Loucy (cell line): Measurements from ENCODE around the gene TMEM53.

Experiments
- H2AFZ ChIP-seq: fragments of 200-600 bp; sonication (generic); 2 replicates; pipeline ENCODE4 v1.6.0; 2016; ENCODE audit warnings: antibody characterized with exemption, mild to moderate bottlenecking, low read length, moderate library complexity
- H3F3A ChIP-seq: fragments of 200-600 bp; 2 replicates; pipeline ENCODE4 v1.6.0; 2016; ENCODE audit warnings: antibody characterized with exemption, low read depth, mild to moderate bottlenecking
- H3K27me3 ChIP-seq: fragments of 200-600 bp; sonication (generic); 2 replicates; pipeline ENCODE4 v1.6.1; 2014; ENCODE audit warnings: low read length, mild to moderate bottlenecking; ENCODE audit not compliant: insufficient read depth, poor library complexity, severe bottlenecking
- H3K36me3 ChIP-seq: fragments of 200-600 bp; sonication (generic); 2 replicates; pipeline ENCODE4 v1.6.1; 2016; ENCODE audit warnings: low read length; ENCODE audit not compliant: insufficient read depth
- H3K4me1 ChIP-seq: fragments of 200-600 bp; sonication (generic); 2 replicates; pipeline ENCODE4 v1.5.1; 2014; ENCODE audit warnings: low read length, mild to moderate bottlenecking; ENCODE audit not compliant: insufficient read depth, poor library complexity, severe bottlenecking
- H3K4me2 ChIP-seq: fragments of 200-600 bp; sonication (generic); 2 replicates; pipeline ENCODE4 v1.6.0; 2014; ENCODE audit warnings: antibody characterized with exemption, low read length, low read depth, mild to moderate bottlenecking; ENCODE audit not compliant: poor library complexity, severe bottlenecking
- H3K4me3 ChIP-seq: fragments of 200-600 bp; sonication (generic); 2 replicates; pipeline ENCODE4 v1.5.1; 2014; ENCODE audit warnings: low read length, mild to moderate bottlenecking, mixed read lengths; ENCODE audit not compliant: poor library complexity, severe bottlenecking
- H3K79me2 ChIP-seq: fragments of 200-600 bp; sonication (generic); 2 replicates; pipeline ENCODE4 v1.6.1; 2014; ENCODE audit warnings: low read length; ENCODE audit not compliant: insufficient read depth
- H3K9ac ChIP-seq: fragments of 200-600 bp; sonication (generic); 2 replicates; pipeline ENCODE4 v1.6.0; 2014; ENCODE audit warnings: mild to moderate bottlenecking, low read depth, low read length, moderate library complexity; ENCODE audit not compliant: poor library complexity, severe bottlenecking
- H3K9me2 ChIP-seq: fragments of 200-600 bp; sonication (generic); replicated peaks from 2 replicates; pipeline ENCODE4 v1.6.1; 2016; ENCODE audit warnings: low read depth, low read length, mixed read lengths
- H3K9me3 ChIP-seq: fragments of 200-600 bp; sonication (generic); 2 replicates; pipeline ENCODE4 v1.6.1; 2014; ENCODE audit warnings: mild to moderate bottlenecking, antibody characterized with exemption, low read length, low read depth; ENCODE audit not compliant: insufficient read depth
- H4K20me1 ChIP-seq: fragments of 200-600 bp; sonication (generic); 2 replicates; pipeline ENCODE4 v1.6.0; 2014; ENCODE audit warnings: antibody characterized with exemption, low read length, mild to moderate bottlenecking; ENCODE audit not compliant: insufficient read depth, poor library complexity, severe bottlenecking
- CTCF ChIP-seq: fragments of 200-600 bp; sonication (generic); conservative IDR thresholded peaks from 2 replicates; pipeline ENCODE4 v1.5.1; 2014; ENCODE audit warnings: mild to moderate bottlenecking, antibody characterized with exemption, low read length
- EZH2phosphoT487 ChIP-seq: fragments of 200-600 bp; IDR thresholded peaks from 2 replicates; pipeline ENCODE4 v1.6.1; 2018; ENCODE audit warnings: antibody characterized with exemption, mild to moderate bottlenecking, moderate library complexity, borderline replicate concordance

TMEM53 gene

GRCh38 chr1:44718091-44718490 is 43.8 kb upstream of the TMEM53 start:
- no peaks in the 10 kb centered on the region for H3K36me3 ChIP-seq
- no peaks in the 10 kb centered on the region for H3K9me3 ChIP-seq
- no peaks in the 10 kb centered on the region for H3K27me3 ChIP-seq
- H3F3A ChIP-seq = no peaks in the 10 kb centered on the region
- H2AFZ ChIP-seq = 0 out of 2 replicates have a peak overlapping the region, but pooled peaks have one; percentile 33
- no peak overlapping the region for H3K9ac ChIP-seq
- H3K9me2 ChIP-seq = no peaks in the 10 kb centered on the region
- H4K20me1 ChIP-seq = no peaks in the 10 kb centered on the region
- no peak overlapping the region for H3K4me3 ChIP-seq
- no peaks in the 10 kb centered on the region for H3K79me2 ChIP-seq
- H3K4me1 ChIP-seq = peaks cover 4% of the 10 kb centered on the region
- no peak overlapping the region for H3K4me2 ChIP-seq
- TF ChIP-seq CTCF = no peak
- no peak for TF ChIP-seq EZH2phosphoT487

- Histone ChIP-seq H3F3A (no peaks in the 10 kb centered on the region), H3K9ac (no peak overlapping the region), H3K36me3 (no peaks in the 10 kb centered on the region), H3K27me3 (no peaks in the 10 kb centered on the region), H3K4me3 (no peak overlapping the region), H3K9me3 (no peaks in the 10 kb centered on the region), H3K4me1 (peaks cover 3% of the 10 kb centered on the region), H3K79me2 (no peaks in the 10 kb centered on the region), H3K4me2 (no peak overlapping the region), H2AFZ (0 out of 2 replicates have a peak overlapping the region, but pooled peaks have one; percentile 33), H4K20me1 (no peaks in the 10 kb centered on the region), H3K9me2 (no peaks in the 10 kb centered on the region)
- TF ChIP-seq CTCF = no peak
- TF ChIP-seq EZH2phosphoT487 = no peak
These were observed 43.4 kb upstream of the TMEM53 start for GRCh38 chr1:44717653-44718052.

- no peak overlapping the region for H3K4me2 ChIP-seq
These were observed 42.9 kb upstream of the TMEM53 start for GRCh38 chr1:44717156-44717555.

More at GRCh38 chr1:44717156-44717555, 42.9 kb upstream of the TMEM53 start:
- H3K36me3 ChIP-seq = no peaks in the 10 kb centered on the region
- H3F3A ChIP-seq = no peaks in the 10 kb centered on the region
- TF ChIP-seq EZH2phosphoT487 (no peak), CTCF (no peak)
- H4K20me1 ChIP-seq = no peaks in the 10 kb centered on the region
- no peak overlapping the region for H2AFZ ChIP-seq
- H3K79me2 ChIP-seq = no peaks in the 10 kb centered on the region
- no peaks in the 10 kb centered on the region for H3K9me3 ChIP-seq
- no peaks in the 10 kb centered on the region for H3K27me3 ChIP-seq
- H3K9me2 ChIP-seq = no peaks in the 10 kb centered on the region
- H3K4me3 ChIP-seq = no peak overlapping the region
- peaks cover 3% of the 10 kb centered on the region for H3K4me1 ChIP-seq
- no peak overlapping the region for H3K9ac ChIP-seq
